ENCODE measurements around the gene LRRC72.
"Not testable (repeated sequence)": the region's sequence is repeated elsewhere in the genome, so short reads cannot be mapped to it uniquely, and the experiment has no call there.

DNA sequence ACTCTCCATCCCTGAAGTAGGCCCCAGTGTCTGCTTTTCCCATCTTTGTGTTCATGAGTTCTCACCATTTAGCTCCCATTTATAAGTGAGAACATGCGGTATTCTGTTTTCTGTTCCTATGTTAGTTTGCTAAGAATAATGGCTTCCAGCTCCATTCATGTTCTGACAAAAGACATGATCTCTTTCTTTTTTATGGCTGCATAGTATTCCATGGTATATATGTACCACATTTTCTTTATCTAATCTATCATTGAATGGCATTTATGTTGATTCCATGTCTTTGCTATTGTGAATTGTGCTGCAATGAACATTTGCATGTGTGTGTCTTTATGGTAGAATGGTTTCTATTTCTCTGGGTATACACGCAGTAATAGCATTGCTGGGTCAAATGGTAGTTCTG is 6.6 kb upstream of the LRRC72 start:
- TF ChIP-seq, protein P1, sequence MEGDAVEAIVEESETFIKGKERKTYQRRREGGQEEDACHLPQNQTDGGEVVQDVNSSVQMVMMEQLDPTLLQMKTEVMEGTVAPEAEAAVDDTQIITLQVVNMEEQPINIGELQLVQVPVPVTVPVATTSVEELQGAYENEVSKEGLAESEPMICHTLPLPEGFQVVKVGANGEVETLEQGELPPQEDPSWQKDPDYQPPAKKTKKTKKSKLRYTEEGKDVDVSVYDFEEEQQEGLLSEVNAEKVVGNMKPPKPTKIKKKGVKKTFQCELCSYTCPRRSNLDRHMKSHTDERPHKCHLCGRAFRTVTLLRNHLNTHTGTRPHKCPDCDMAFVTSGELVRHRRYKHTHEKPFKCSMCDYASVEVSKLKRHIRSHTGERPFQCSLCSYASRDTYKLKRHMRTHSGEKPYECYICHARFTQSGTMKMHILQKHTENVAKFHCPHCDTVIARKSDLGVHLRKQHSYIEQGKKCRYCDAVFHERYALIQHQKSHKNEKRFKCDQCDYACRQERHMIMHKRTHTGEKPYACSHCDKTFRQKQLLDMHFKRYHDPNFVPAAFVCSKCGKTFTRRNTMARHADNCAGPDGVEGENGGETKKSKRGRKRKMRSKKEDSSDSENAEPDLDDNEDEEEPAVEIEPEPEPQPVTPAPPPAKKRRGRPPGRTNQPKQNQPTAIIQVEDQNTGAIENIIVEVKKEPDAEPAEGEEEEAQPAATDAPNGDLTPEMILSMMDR (IDR thresholded peaks at IDR 0.05; ENCODE audit: low read length) = not testable (repeated sequence)
- TF ChIP-seq EZH2phosphoT487 (IDR thresholded peaks at IDR 0.05; ENCODE audit: low read length); EZH2 (optimal IDR thresholded peaks at IDR 0.05; ENCODE audit: low read depth, low read length): not testable (repeated sequence)

Measured in MM.1S (cell line).